ENCODE data around the gene APOA5. TPM values are rescaled to one million over a fixed set of nuclear protein-coding genes. Genes with fewer than 3 reads are reported as not detected.

The APOA5 gene
- total and polyA plus RNA-seq, 2 of the 8 experiments (the other 6 are each of a cell fraction or from before 2014, with no cell fraction given): 0.08 to 0.15 TPM

GRCh38 chr11:116827461-116827860 lies 35.8 kb upstream of the APOA5 start:
- Histone ChIP-seq H2BK120ac (replicated peaks; ENCODE audit: low read depth, low read length) (no peak overlapping the region), H4K91ac (replicated peaks; ENCODE audit: insufficient read length, low read length) (no peak overlapping the region), H3K27me3 (replicated peaks in 1 of 4; ENCODE audit: control insufficient read depth in 3 of 4, extremely low read depth in 1 of 4, insufficient read depth in 3 of 4, low read length in 3 of 4) (no peaks in the 10 kb centered on the region), H3K79me2 (ENCODE audit: control insufficient read depth in 1 of 2, insufficient read depth in 2 of 2, low read length in 2 of 2) (no peaks in the 10 kb centered on the region), H3K56ac (replicated peaks; ENCODE audit: insufficient read length, low read depth, low read length) (no peak overlapping the region), H2BK15ac (ENCODE audit: low read length) (no peak overlapping the region), H3K9me3 (ENCODE audit: insufficient read depth in 2 of 2, low read depth in 1 of 2, low read length in 1 of 2) (no peaks in the 10 kb centered on the region; a peak in 1 of 4 replicates), H3K14ac (ENCODE audit: insufficient read length) (no peak overlapping the region), H4K5ac (ENCODE audit: insufficient read length, low read depth, low read length) (no peak overlapping the region), H3K18ac (ENCODE audit: extremely low read depth, low read length) (no peak overlapping the region), H2BK5ac (ENCODE audit: low read depth, low read length) (no peak overlapping the region), H2AFZ (ENCODE audit: low read length) (no peak overlapping the region), H3K4me2 (ENCODE audit: insufficient read depth in 1 of 2, low read depth in 2 of 2, low read length in 2 of 2) (no peak overlapping the region), H2BK20ac (ENCODE audit: low read length) (no peak overlapping the region), H3K4me1 (replicated peaks in 1 of 4; ENCODE audit: control insufficient read depth in 3 of 4, insufficient read depth in 4 of 4, low read length in 3 of 4) (no peaks in the 10 kb centered on the region), H3K4ac (replicated peaks; ENCODE audit: insufficient read length, low read depth, low read length) (no peak overlapping the region), H2BK12ac (ENCODE audit: low read depth, low read length) (no peak overlapping the region), H3K9ac (replicated peaks in 1 of 4; ENCODE audit: extremely low read depth in 1 of 4, low read depth in 3 of 4, low read length in 3 of 4) (no peak overlapping the region), H3K23ac (ENCODE audit: insufficient read length) (no peak overlapping the region), H3K79me1 (ENCODE audit: low read depth, low read length) (no peaks in the 10 kb centered on the region), H3K4me3 (ENCODE audit: extremely low read depth in 1 of 4, insufficient read depth in 2 of 4, low read depth in 3 of 4, low read length in 4 of 4) (no peak overlapping the region), H4K20me1 (replicated peaks in 1 of 2; ENCODE audit: control insufficient read depth in 1 of 2, insufficient read depth in 2 of 2, low read length in 2 of 2) (no peaks in the 10 kb centered on the region), H3K36me3 (ENCODE audit: control insufficient read depth in 2 of 4, insufficient read depth in 4 of 4, low read length in 3 of 4) (no peaks in the 10 kb centered on the region), H3K27ac (ENCODE audit: low read depth, low read length) (no peak overlapping the region), H4K8ac (ENCODE audit: extremely low read depth, insufficient read depth, low read length) (no peak overlapping the region), H2AK5ac (ENCODE audit: low read depth, low read length) (no peak overlapping the region), H3K23me2 (ENCODE audit: low read depth, low read length) (no peaks in the 10 kb centered on the region)
- 91% methylated on average over 6 of the region's 6 CpGs; no CpG with 5 or more reads in 1 of the 2 experiments for WGBS, 2 experiments (ENCODE audit: extremely low coverage in 1 of 2, insufficient coverage in 1 of 2, insufficient read length in 1 of 2, insufficient replicate concordance in 2 of 2, low coverage in 1 of 2, low lambda C conversion rate in 2 of 2, missing lambda C conversion rate in 1 of 2)
- ChIA-PET POLR2A (ENCODE audit: partially characterized antibody) (no interaction called here), CTCF (ENCODE audit: partially characterized antibody) (interaction anchor here (1.5 to 2.4 kb wide), 2 partner anchors 10 to 37 kb away, joined by 4 to 15 read pairs; partner anchors contain the start of genes APOA1 and APOA5)
- FAIRE-seq: no peak
- DNase-seq (ENCODE audit: low read depth in 1 of 2, low spot score in 2 of 2): no peak
- TF ChIP-seq CHD1 (IDR thresholded peaks at IDR 0.05; ENCODE audit: low read depth, low read length): no peak
- no peak for TF ChIP-seq EGR1 (IDR thresholded peaks at IDR 0.05; ENCODE audit: borderline replicate concordance, low read depth, low read length)
- TF ChIP-seq CBX5 (IDR thresholded peaks at IDR 0.05; ENCODE audit: low read depth, low read length): no peak
- no peak for TF ChIP-seq SIN3A (conservative IDR thresholded peaks at IDR 0.05 in 1 of 2, IDR thresholded peaks at IDR 0.05 in 1 of 2; ENCODE audit: low read depth in 1 of 2, low read length in 2 of 2)
- TF ChIP-seq ATF2 (IDR thresholded peaks at IDR 0.05; ENCODE audit: low read length): no peak
- TF ChIP-seq GABPA (IDR thresholded peaks at IDR 0.05; ENCODE audit: borderline replicate concordance, insufficient read depth, low read length): no peak
- no peak for TF ChIP-seq TCF12 (IDR thresholded peaks at IDR 0.05; ENCODE audit: low read depth, low read length)
- TF ChIP-seq E2F6 (IDR thresholded peaks at IDR 0.05): no peak
- no peak for TF ChIP-seq EZH2 (IDR thresholded peaks at IDR 0.05; ENCODE audit: low read depth, low read length, severe bottlenecking)
- TF ChIP-seq USF2 (IDR thresholded peaks at IDR 0.05; ENCODE audit: low read length): no peak

Measured in H1 (cell line).